DMS114 treated with DMSO at 0.1 percent for 48 hours (cell line): ENCODE results near the gene SH3RF1.
"Not testable (repeated sequence)": the region's sequence is repeated elsewhere in the genome, so short reads cannot be mapped to it uniquely, and the experiment has no call there.

Source experiments
- DNase-seq: peaks from one replicate; lab custom pipeline; 2025; ENCODE audit not compliant: unreplicated experiment; lab: John Stamatoyannopoulos, UW

Gene SH3RF1

DNA sequence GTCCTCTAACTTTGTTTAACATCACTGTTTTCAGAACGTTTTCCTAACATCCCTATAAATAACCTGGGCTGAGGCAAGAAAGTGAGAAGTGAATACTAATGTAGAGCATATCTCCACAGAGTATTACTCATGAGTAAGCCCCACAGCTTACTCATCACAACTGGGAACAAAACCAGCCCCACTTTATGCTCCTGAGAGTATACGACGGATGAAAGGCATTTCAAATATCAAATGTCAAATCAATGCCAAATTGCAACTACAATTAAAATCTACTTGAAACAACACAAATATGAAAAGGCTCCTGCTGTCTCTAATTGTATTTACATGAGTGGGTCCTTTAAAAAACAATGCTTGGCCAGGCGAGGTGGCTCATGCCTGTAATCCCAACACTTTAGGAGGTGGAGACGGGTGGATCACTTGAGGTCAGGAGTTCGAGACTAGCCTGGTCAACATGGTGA lies 41.2 kb downstream of the SH3RF1 start:
- DNase-seq = no peak

- DNase-seq = no peak
Measured at GRCh38 chr4:169228076-169228475, 42.7 kb downstream of the SH3RF1 start.

GRCh38 chr4:169226565-169226964 lies 44.2 kb downstream of the SH3RF1 start:
- no peak for DNase-seq

DNA sequence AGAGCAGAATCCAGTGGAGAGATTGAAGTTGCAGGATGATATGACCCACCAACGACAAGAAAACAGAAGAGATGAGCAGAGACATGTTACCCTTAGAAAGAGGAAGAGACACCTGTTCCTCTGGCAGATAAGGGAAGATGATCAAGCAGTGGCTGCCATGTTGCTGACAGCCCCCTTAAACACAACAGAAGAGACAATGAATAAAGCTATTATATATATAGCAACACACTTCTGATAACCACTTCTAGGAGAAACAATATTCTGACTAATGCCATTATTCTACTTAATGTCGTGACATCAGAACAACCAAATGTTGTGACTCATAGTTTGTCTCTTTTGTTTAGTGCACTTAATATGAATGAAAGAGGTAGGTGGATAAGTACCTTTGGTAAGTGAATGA lies 44.9 kb downstream of the SH3RF1 start:
- DNase-seq = no peak

DNA sequence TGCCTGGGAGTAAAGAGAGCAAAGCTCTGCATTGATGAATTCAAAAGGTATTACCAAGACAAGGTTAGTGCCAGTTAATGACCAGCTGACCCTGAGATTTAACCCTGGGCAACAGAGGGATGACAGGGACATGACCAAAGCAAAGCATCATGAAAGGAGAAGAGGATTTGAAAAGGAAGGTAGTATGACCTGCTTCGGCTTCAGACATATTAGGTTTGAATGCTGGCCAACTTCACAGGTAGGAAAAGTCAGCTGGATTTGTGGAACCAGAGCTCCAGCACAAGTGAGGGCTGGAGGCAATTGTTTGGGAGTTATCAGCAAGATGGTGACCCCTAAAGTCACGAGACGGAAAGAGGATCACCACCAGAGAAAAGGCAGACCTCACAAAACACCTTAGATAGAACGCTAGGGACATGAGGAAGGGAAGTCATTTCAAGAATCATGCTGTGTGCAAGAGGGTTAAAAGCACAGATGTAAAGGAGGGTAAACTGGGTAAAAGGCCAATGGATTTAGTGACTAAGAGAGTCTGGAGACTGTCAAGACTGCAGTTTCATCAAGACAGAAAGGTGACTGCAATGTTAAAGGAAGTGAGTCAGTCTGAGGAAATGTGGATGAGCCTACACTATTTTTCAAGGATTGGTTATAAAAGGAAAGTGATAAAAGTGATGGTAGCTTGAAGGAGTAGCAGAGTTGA lies 45.6 kb downstream of the SH3RF1 start:
- no peak for DNase-seq

- no peak for DNase-seq
Measured at GRCh38 chr4:169222761-169223160, 48.0 kb downstream of the SH3RF1 start.

GRCh38 chr4:169221662-169222061 lies 49.1 kb downstream of the SH3RF1 start:
- DNase-seq = no peak

DNA sequence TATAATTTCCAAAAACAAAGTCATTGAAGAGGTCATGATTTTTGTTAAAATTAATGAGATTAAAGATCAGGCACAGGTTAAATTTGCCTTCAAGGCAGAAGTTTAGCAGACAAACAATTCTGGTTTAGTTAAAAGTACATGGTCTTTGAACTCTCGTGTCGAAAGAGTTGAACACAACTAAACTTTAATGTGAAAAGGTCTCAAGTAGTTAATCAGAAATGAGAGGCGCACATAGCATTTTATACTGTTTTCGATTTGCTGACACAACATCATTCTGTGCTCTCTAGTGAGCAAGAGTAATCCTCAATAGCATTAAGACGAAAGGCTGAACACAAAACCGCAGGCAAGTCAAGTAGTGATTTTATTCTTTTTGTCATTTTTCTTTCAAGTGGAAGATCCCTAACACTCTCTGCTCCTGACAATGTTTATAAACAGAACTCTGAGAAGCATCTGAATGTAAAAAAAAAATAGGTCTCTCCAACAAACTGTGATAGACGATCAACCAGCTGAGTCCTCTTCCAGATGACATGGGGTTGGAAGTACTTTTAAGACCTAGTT lies 49.8 kb downstream of the SH3RF1 start:
- DNase-seq = no peak

GRCh38 chr4:169220447-169220846 lies 50.3 kb downstream of the SH3RF1 start:
- no peak for DNase-seq

- no peak for DNase-seq
Measured at GRCh38 chr4:169219440-169219839, 51.3 kb downstream of the SH3RF1 start.

DNA sequence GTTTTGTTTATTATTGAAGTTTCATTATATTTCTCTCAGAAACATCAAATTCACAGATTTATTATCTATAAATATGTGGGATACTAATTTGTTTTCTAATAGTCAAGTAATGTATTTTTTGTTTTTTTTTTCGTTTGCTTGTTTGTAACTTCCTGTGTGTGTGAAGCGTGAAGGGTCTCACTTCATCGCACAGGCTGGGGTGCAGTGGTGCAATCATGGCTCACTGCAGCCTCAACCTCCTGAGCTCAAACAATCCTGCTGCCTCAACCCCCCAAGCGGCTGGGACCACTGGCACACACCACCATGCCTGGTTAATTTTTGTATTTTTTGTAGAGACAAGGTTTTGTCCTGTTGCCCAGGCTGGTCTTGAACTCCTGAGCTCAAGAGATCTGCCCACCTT lies 55.1 kb downstream of the SH3RF1 start:
- DNase-seq = no peak

DNA sequence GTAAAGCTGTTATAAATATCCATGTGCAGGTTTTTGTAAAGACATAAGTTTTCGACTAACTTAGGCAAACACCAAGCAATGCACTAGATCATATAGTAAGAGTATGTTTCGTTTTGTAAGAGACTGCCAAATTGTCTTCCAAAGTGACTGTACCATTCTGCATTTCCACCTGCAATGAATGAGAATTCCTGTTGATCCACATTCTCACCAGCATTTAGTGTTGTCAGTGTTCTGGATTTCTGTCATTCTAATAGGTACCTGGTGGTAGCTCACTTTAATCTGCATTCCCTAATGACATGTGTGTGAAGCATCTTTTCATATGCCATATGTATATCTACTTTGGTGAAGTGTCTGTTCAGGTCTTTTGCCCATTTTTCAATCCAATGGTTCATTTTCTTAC lies 57.8 kb downstream of the SH3RF1 start:
- DNase-seq = no peak

- DNase-seq = no peak
Measured at GRCh38 chr4:169210504-169211118, 60.1 kb downstream of the SH3RF1 start.

GRCh38 chr4:169209388-169209883 lies 61.3 kb downstream of the SH3RF1 start:
- DNase-seq = no peak

DNA sequence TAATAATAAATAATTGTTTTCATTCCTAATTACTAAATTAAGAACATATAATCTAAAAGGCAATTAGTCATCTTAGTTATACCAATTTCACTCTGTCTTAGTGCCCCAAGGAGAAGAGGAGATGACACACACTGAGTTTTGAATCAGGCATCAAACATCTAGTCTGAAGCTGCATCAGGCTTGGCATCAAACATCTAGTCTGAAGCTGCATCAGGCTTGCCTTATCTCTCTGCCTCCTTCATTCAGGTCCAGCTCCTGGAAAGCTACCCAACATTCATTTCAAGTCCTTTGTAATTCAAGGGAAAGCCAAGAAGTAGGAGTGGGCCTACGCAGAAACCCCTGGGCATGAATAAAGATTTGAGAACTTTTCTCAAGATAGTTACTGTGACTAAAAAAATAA lies 62.2 kb downstream of the SH3RF1 start:
- no peak for DNase-seq

- DNase-seq = no peak
Measured at GRCh38 chr4:169208090-169208455, 62.7 kb downstream of the SH3RF1 start.

DNA sequence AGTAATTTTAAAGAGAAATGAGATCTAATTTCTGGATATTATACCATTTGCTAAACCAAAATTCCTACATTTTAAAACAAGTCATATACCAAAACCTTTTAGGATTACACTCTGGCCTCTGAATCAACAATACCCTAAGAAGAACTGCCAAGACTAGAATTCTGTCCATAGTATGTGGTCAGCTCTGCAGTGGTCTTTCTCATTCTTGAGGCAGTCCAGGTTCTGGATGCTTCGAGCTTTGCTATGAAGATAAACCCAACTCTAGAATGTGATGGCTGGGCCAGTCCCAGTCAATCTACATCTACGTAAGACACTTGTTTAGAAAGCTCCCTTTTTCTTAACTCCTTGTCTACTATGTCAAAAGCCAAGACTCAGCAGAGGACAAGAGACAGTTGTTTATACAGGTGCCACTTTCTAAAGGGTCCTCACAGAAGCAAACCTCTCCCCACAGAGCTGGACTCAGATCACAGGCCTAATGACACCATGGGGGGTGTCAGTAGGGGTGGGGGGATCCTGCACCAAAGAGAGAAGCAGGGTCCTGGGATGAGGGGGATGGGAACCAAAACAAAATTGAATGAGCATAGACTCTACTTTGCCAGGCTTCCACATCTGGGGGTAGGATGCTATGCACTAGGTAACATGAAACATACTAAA lies 63.2 kb downstream of the SH3RF1 start:
- no peak for DNase-seq

GRCh38 chr4:169205744-169206080 lies 65.0 kb downstream of the SH3RF1 start:
- DNase-seq = no peak

DNA sequence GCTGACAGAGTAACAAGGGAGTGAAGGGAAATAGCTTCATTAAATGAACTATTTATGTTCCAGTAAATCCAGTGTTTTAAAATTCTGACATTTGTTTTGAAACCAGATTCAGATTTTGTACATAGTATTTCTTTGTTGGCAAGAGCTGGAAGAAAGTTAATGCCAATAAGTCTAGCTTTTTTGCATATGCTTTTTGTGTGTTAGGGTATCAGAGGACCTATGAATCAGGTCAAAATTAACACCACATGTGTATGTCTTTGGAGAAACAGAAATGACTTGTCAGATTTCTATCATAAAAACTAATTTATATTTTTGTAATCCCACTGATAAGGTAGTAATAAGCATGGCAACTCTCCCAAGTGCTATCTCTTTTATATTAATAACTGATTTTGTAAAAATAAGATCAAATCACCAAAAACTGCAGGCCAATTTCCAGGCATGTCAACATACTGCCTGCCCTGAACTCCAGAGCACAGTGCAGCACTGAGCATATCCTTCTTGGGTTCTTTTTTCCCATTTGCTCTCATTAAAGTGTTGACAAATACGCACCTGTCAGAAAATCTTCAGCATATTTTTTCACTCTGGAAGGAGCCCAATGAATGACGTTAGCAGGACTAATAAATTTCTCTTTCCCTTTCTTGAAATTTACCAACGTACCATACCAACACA lies 65.5 kb downstream of the SH3RF1 start:
- no peak for DNase-seq

GRCh38 chr4:169203891-169204290 lies 66.9 kb downstream of the SH3RF1 start:
- no peak for DNase-seq

DNA sequence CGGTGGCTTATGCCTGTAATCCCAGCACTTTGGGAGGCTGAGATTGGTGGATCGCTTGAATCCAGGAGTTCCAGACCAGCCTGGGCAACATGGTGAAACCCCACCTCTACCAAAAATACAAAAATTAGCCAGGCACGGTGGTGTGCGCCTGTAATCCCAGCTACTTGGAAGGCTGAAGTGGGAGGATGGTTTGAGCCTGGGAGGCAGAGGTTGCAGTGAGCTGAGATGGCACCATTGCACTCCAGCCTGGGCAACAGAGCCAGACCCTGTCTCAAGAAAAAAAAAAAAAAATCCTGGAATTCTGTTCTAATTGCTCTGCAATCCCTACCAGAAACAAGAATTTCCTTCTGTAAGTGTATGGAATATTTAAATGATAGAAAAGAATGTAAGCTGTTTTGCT lies 67.5 kb downstream of the SH3RF1 start:
- not testable (repeated sequence) for DNase-seq

GRCh38 chr4:169202878-169203277 lies 67.9 kb downstream of the SH3RF1 start:
- no peak for DNase-seq
